PC-9 (cell line): ENCODE results near the gene ADAMTS12.

ENCODE experiments used
- CTCF ChIP-seq: fragments of 200-600 bp; sonication (generic); conservative IDR thresholded peaks from 2 replicates; pipeline ENCODE4 v1.6.1; 2017; ENCODE audit warnings: mixed run types, antibody characterized with exemption, mild to moderate bottlenecking, moderate library complexity
- EZH2 ChIP-seq: fragments of 200-600 bp; sonication (generic); IDR thresholded peaks from 2 replicates; pipeline ENCODE4 v1.8.0; 2017; ENCODE audit warnings: antibody characterized with exemption, low read depth

- TF ChIP-seq CTCF = no peak
- TF ChIP-seq EZH2 = no peak
These were observed 207.2 kb downstream of the ADAMTS12 start for GRCh38 chr5:33684496-33685159.
